ENCODE data around the gene IPO5. TPM values are rescaled to one million over a fixed set of nuclear protein-coding genes. Genes with fewer than 3 reads are reported as not detected.
"Not testable (repeated sequence)": the region's sequence is repeated elsewhere in the genome, so short reads cannot be mapped to it uniquely, and the experiment has no call there.

The IPO5 gene
- total RNA-seq, 1 donor, result 316 TPM

GRCh38 chr13:98004107-98004506 lies 50.6 kb downstream of the IPO5 start:
- H3K36me3 ChIP-seq (ENCODE audit: insufficient read depth, low read length), result peaks cover 85% of the 10 kb centered on the region
- no peak overlapping the region for H2AFZ ChIP-seq (ENCODE audit: low read length)
- H3K4me3 ChIP-seq (ENCODE audit: insufficient read depth, low read length), result no peak overlapping the region
- H3K79me2 ChIP-seq (ENCODE audit: insufficient read depth, low read length), result peaks cover 6% of the 10 kb centered on the region
- no peaks in the 10 kb centered on the region for H3K9me3 ChIP-seq (ENCODE audit: low read depth, low read length)
- no peaks in the 10 kb centered on the region for H3K27me3 ChIP-seq (ENCODE audit: insufficient read depth, low read length)
- no peak overlapping the region for H3K4me2 ChIP-seq (ENCODE audit: insufficient read depth, low read length)
- H4K20me1 ChIP-seq (ENCODE audit: insufficient read depth, low read length), result no peaks in the 10 kb centered on the region
- no peak for TF ChIP-seq CTCF (IDR thresholded peaks at IDR 0.05; ENCODE audit: extremely low read depth, low read depth, low read length)
- no peak for DNase-seq (ENCODE audit: insufficient read length, low spot score, missing footprints)
- peaks cover 3% of the 10 kb centered on the region for H3K4me1 ChIP-seq (ENCODE audit: insufficient read depth, low read length)
- peak overlapping the region; percentile 8 for H3K27ac ChIP-seq (ENCODE audit: low read depth, low read length)

- not testable (repeated sequence) for H3K4me3 ChIP-seq (ENCODE audit: insufficient read depth, low read length); H3K9me3 ChIP-seq (ENCODE audit: low read depth, low read length); H2AFZ ChIP-seq (ENCODE audit: low read length); H3K27me3 ChIP-seq (ENCODE audit: insufficient read depth, low read length); H3K79me2 ChIP-seq (ENCODE audit: insufficient read depth, low read length); H3K4me1 ChIP-seq (ENCODE audit: insufficient read depth, low read length); H3K4me2 ChIP-seq (ENCODE audit: insufficient read depth, low read length); DNase-seq (ENCODE audit: insufficient read length, low spot score, missing footprints); H3K27ac ChIP-seq (ENCODE audit: low read depth, low read length); H4K20me1 ChIP-seq (ENCODE audit: insufficient read depth, low read length)
- peaks cover 86% of the 10 kb centered on the region for H3K36me3 ChIP-seq (ENCODE audit: insufficient read depth, low read length)
Observed at GRCh38 chr13:98004997-98005396, 51.5 kb downstream of the IPO5 start.

GRCh38 chr13:98007001-98007400 lies 53.5 kb downstream of the IPO5 start:
- H3K4me1 ChIP-seq (ENCODE audit: insufficient read depth, low read length), result peaks cover 3% of the 10 kb centered on the region
- H3K27ac ChIP-seq (ENCODE audit: low read depth, low read length), result no peak overlapping the region
- H2AFZ ChIP-seq (ENCODE audit: low read length), result no peak overlapping the region
- H3K27me3 ChIP-seq (ENCODE audit: insufficient read depth, low read length), result no peaks in the 10 kb centered on the region
- peaks cover 6% of the 10 kb centered on the region for H3K79me2 ChIP-seq (ENCODE audit: insufficient read depth, low read length)
- no peak for TF ChIP-seq CTCF (IDR thresholded peaks at IDR 0.05; ENCODE audit: extremely low read depth, low read depth, low read length)
- no peaks in the 10 kb centered on the region for H3K9me3 ChIP-seq (ENCODE audit: low read depth, low read length)
- H3K4me2 ChIP-seq (ENCODE audit: insufficient read depth, low read length), result no peak overlapping the region
- no peak overlapping the region for H3K4me3 ChIP-seq (ENCODE audit: insufficient read depth, low read length)
- H3K36me3 ChIP-seq (ENCODE audit: insufficient read depth, low read length), result peaks cover 86% of the 10 kb centered on the region
- H4K20me1 ChIP-seq (ENCODE audit: insufficient read depth, low read length), result no peaks in the 10 kb centered on the region
- DNase-seq (ENCODE audit: insufficient read length, low spot score, missing footprints), result no peak

GRCh38 chr13:98013241-98013640 lies 59.8 kb downstream of the IPO5 start:
- Histone ChIP-seq H2AFZ (ENCODE audit: low read length) (no peak overlapping the region), H3K9me3 (ENCODE audit: low read depth, low read length) (no peaks in the 10 kb centered on the region), H3K27me3 (ENCODE audit: insufficient read depth, low read length) (no peaks in the 10 kb centered on the region), H3K79me2 (ENCODE audit: insufficient read depth, low read length) (peaks cover 6% of the 10 kb centered on the region), H3K4me1 (ENCODE audit: insufficient read depth, low read length) (peaks cover 11% of the 10 kb centered on the region), H3K36me3 (ENCODE audit: insufficient read depth, low read length) (peaks cover 90% of the 10 kb centered on the region), H3K4me2 (ENCODE audit: insufficient read depth, low read length) (no peak overlapping the region), H4K20me1 (ENCODE audit: insufficient read depth, low read length) (no peaks in the 10 kb centered on the region), H3K4me3 (ENCODE audit: insufficient read depth, low read length) (no peak overlapping the region), H3K27ac (ENCODE audit: low read depth, low read length) (no peak overlapping the region)
- TF ChIP-seq CTCF (IDR thresholded peaks at IDR 0.05; ENCODE audit: extremely low read depth, low read depth, low read length), result no peak
- no peak for DNase-seq (ENCODE audit: insufficient read length, low spot score, missing footprints)

Data from osteoblast (primary cell).